HG02943 (cell line): ENCODE data around the gene HDAC4.
"Not testable (repeated sequence)": the region's sequence is repeated elsewhere in the genome, so short reads cannot be mapped to it uniquely, and the experiment has no call there.

Experiments used
- ATAC-seq: cut with Tn5 transposase; IDR thresholded peaks from one replicate; pipeline ENCODE4 v1.9.1; 2021; ENCODE audit warnings: mild to moderate bottlenecking, low read depth, moderate library complexity; ENCODE audit not compliant: unreplicated experiment

HDAC4 gene

GRCh38 chr2:239400596-239401066, at the start of gene HDAC4:
TSS of gene HDAC4 (minus strand) at chr2:239401020. CDS start at chr2:239352699, 48,321 bp downstream.
- peak; percentile 9 for ATAC-seq

- ATAC-seq: not testable (repeated sequence)
Observed at GRCh38 chr2:239449468-239449867, 48.6 kb upstream of the HDAC4 start.

- no peak for ATAC-seq
Observed at GRCh38 chr2:239445771-239446524, 45.1 kb upstream of the HDAC4 start.

- no peak for ATAC-seq
Observed at GRCh38 chr2:239444626-239445577, 44.1 kb upstream of the HDAC4 start.

GRCh38 chr2:239443666-239444567, 43.1 kb upstream of the HDAC4 start:
- ATAC-seq: no peak

- no peak for ATAC-seq
Observed at GRCh38 chr2:239443102-239443620, 42.3 kb upstream of the HDAC4 start.

- ATAC-seq: no peak
Observed at GRCh38 chr2:239442192-239442591, 41.4 kb upstream of the HDAC4 start.

GRCh38 chr2:239441261-239442078, 40.6 kb upstream of the HDAC4 start:
- ATAC-seq: no peak

- ATAC-seq: no peak
Observed at GRCh38 chr2:239440511-239440959, 39.7 kb upstream of the HDAC4 start.

GRCh38 chr2:239439754-239440315, 39.0 kb upstream of the HDAC4 start:
- no peak for ATAC-seq

GRCh38 chr2:239438995-239439753, 38.4 kb upstream of the HDAC4 start:
- ATAC-seq: no peak

GRCh38 chr2:239438368-239438767, 37.5 kb upstream of the HDAC4 start:
- ATAC-seq: no peak

- no peak for ATAC-seq
Observed at GRCh38 chr2:239436669-239437335, 36.0 kb upstream of the HDAC4 start.

GRCh38 chr2:239436076-239436475, 35.3 kb upstream of the HDAC4 start:
- ATAC-seq: no peak

- no peak for ATAC-seq
Observed at GRCh38 chr2:239433777-239434403, 33.1 kb upstream of the HDAC4 start.

GRCh38 chr2:239432174-239432573, 31.4 kb upstream of the HDAC4 start:
- no peak for ATAC-seq

GRCh38 chr2:239431536-239431935, 30.7 kb upstream of the HDAC4 start:
- ATAC-seq: no peak
